AG09309 (cell line): ENCODE results near the gene CEP192.
A peak's percentile ranks its signal among the peaks of the same experiment; 100 is the strongest.

Experiments used
- DNase-seq: peaks from one replicate; pipeline ENCODE4 v3.0.0-alpha.2; 2010; ENCODE audit warnings: low read depth
- H3K4me3 ChIP-seq: 2 replicates; pipeline ENCODE4 v1.5.1; 2011; ENCODE audit warnings: mild to moderate bottlenecking, low read depth, low read length, moderate library complexity; ENCODE audit not compliant: control insufficient read depth
- TF ChIP-seq, protein P1 (sequence below): IDR thresholded peaks from 2 replicates; pipeline ENCODE4 v1.5.1; 2011; ENCODE audit warnings: mild to moderate bottlenecking, low read depth, low read length, inconsistent platforms; ENCODE audit not compliant: insufficient read depth, control insufficient read depth; ENCODE audit errors: missing control alignments

CEP192 gene

GRCh38 chr18:12948050-12948804, 42.9 kb upstream of the CEP192 start:
- peak overlapping the region; percentile 80 for H3K4me3 ChIP-seq
- TF ChIP-seq, protein P1, sequence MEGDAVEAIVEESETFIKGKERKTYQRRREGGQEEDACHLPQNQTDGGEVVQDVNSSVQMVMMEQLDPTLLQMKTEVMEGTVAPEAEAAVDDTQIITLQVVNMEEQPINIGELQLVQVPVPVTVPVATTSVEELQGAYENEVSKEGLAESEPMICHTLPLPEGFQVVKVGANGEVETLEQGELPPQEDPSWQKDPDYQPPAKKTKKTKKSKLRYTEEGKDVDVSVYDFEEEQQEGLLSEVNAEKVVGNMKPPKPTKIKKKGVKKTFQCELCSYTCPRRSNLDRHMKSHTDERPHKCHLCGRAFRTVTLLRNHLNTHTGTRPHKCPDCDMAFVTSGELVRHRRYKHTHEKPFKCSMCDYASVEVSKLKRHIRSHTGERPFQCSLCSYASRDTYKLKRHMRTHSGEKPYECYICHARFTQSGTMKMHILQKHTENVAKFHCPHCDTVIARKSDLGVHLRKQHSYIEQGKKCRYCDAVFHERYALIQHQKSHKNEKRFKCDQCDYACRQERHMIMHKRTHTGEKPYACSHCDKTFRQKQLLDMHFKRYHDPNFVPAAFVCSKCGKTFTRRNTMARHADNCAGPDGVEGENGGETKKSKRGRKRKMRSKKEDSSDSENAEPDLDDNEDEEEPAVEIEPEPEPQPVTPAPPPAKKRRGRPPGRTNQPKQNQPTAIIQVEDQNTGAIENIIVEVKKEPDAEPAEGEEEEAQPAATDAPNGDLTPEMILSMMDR, result no peak
- peak; percentile 61 for DNase-seq

- DNase-seq, result no peak
- no peak overlapping the region for H3K4me3 ChIP-seq
- TF ChIP-seq, protein P1, result no peak
Observed at GRCh38 chr18:12958478-12958877, 32.7 kb upstream of the CEP192 start.

DNA sequence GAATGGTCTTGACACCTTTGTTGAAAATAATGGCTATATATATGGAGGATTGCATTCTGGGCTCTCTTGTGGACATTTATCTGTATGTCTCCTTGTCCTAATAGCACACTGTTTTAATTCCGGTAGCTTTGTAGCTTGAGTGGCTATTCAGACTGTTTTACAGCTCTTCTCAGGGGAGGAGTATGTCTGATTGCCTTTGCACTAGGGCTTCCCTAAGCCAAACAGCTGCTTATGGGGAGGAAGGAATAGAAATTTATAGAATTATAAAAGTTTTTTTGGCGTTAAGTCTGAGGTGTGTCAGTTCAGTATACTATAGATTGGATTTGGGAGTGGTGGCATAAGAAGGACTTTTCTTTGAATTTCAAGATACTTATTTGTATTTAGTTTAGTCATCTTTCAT, 30.8 kb upstream of the CEP192 start:
- DNase-seq, result no peak
- no peak overlapping the region for H3K4me3 ChIP-seq
- TF ChIP-seq, protein P1, result no peak

GRCh38 chr18:12960853-12961397, 30.2 kb upstream of the CEP192 start:
- TF ChIP-seq, protein P1, result no peak
- no peak for DNase-seq
- H3K4me3 ChIP-seq, result no peak overlapping the region

- no peak for DNase-seq
- H3K4me3 ChIP-seq, result no peak overlapping the region
- TF ChIP-seq, protein P1, result no peak
Observed at GRCh38 chr18:12963069-12963468, 28.1 kb upstream of the CEP192 start.

- DNase-seq, result no peak
- H3K4me3 ChIP-seq, result no peak overlapping the region
- TF ChIP-seq, protein P1, result no peak
Observed at GRCh38 chr18:12968115-12968514, 23.0 kb upstream of the CEP192 start.

DNA sequence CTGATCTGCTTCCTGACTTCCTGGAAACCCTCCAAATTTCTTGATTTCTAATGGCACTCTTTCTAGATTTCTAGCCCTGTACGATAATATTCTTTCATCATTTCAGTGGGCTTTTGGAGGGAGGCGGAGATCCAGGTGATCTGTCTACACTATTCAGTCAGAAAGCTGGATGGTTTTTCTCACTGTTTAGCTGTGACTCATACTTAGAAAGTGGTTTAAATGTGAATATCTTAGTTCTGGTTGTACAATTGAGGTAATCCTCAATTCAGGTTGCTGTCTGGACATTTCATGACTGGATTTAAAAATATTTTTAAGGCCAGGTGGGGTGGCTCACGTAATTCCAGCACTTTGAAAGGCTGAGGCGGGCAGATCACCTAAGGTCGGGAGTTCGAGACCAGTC, 22.5 kb upstream of the CEP192 start:
- TF ChIP-seq, protein P1, result no peak
- no peak for DNase-seq
- no peak overlapping the region for H3K4me3 ChIP-seq
